ENCODE measurements around the gene ODF2.
"Not testable (repeated sequence)": the region's sequence is repeated elsewhere in the genome, so short reads cannot be mapped to it uniquely, and the experiment has no call there.

The ODF2 gene

DNA sequence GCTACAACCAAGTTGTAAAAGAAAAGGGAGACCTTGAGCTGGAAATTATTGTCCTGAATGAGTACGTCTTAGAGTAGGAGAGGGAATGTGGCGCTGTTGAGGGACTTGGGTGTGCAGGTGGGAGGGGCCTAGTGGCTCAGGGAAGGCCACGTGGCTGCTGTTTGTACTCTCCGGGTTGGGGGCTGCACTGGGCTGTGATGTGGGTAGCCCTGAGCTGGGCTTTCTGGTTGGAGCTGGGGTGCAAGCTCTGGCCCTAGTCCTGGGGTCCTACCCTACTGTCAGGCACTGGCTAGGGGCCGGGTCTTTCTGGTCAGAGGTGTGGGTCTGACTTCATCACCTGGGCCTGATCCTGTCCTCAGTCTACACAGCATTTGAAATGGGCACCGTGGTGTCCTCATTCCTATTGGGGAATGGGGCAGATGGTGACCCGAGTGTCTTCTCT is 29.6 kb downstream of the ODF2 start:
- no peak for DNase-seq

DNA sequence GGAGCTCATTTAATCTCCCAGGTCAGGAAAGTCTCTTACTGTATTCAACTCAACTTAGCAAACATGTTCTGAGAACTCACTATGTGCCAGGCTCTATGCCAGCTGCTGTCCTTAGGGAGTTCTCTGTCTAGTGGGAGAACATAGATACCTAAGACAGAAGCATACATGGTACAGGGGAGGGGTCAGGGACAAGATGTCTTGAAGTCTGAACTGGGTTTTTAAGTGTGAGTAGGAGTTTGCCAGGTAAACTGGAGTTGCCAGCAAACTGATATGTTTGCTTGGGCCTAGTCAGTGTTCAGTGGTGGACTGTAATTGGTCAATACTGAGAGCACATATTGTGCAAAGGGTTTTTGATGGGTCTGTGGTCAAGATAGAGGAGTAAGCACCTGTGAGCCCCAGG is 30.4 kb downstream of the ODF2 start:
- no peak for DNase-seq

DNA sequence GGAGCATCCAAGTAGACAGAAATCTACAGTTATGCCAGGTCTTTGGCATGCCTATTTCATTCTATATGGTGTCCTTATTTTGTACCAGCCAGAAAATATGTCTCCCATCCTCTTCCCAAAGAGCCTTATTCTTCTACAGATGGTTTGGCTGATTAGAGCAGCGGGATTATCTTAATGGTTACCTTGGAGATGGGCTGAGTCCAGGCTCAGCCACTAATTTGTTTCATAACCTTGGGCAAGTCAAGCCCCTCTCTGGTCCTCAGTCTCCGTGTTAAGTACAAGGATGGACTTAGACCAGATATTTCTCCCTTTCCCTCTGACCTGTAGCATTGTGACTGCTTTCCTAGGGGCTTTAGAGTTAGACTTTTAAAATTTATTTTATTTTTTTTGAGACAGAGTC is 37.6 kb downstream of the ODF2 start:
- DNase-seq, result no peak

DNA sequence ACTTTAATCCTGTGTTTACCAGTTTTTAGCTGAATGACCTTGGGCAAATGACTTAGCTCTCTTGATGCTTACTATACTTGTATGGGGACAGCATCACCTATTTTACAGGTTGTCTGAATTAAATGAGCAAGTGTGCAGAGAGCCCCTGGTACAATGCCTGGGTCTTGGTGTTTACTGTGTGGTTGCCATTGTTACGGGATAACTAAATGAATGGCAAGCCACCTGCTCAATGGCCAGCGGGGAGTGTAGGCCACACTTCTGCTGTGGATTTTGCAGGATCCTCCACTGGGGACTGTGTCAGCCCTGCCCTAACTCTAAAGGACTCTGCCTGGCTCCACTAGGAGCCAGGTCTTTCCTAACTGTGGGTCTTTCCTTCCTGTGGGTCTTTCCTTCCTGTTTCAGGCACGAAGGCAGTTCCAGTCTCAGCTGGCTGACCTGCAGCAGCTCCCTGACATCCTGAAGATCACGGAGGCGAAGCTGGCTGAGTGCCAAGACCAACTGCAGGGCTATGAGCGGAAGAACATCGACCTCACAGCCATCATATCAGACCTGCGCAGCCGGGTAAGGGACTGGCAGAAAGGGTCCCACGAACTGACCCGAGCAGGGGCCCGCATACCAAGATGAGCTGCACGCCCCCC is 38.4 kb downstream of the ODF2 start:
- DNase-seq, result no peak

DNA sequence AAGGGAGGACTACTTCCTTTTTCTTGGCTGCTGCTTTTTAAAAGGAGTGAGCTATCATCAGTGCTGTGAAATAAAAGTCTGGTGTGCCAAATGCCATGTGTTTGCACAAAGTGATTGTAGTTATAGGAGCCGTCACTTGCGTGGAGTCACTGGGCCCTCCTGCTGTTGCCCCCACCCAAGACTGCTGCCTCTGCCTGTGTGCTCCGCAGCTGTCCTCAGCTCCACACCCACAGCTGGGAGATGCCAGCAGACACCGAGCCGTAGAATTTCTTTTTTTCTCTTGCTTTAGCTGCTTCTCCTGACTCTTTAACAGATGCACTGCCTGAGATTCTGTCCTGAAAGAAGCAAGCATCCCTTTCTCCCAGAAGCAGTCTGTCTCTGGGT is 38.9 kb downstream of the ODF2 start:
- no peak for DNase-seq

DNA sequence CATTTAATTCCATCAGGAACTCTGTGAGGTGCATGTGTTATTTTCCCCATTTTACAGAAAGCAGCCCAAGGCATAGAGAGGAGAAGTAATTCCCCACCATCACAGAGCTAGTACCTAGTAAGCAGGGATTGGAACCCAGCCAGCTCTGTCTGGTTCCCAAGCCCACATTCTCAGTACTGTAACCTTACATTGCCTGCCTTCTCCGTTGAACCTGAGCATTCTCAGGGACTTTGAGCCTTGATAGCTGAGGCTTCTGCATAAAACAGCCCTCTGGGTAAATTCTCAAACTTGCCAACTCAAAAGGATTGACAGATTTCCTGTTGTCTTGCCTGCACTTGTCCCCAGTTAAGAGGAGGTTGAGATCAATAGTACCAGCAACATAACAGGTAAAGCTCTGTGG is 39.5 kb downstream of the ODF2 start:
- DNase-seq, result no peak

DNA sequence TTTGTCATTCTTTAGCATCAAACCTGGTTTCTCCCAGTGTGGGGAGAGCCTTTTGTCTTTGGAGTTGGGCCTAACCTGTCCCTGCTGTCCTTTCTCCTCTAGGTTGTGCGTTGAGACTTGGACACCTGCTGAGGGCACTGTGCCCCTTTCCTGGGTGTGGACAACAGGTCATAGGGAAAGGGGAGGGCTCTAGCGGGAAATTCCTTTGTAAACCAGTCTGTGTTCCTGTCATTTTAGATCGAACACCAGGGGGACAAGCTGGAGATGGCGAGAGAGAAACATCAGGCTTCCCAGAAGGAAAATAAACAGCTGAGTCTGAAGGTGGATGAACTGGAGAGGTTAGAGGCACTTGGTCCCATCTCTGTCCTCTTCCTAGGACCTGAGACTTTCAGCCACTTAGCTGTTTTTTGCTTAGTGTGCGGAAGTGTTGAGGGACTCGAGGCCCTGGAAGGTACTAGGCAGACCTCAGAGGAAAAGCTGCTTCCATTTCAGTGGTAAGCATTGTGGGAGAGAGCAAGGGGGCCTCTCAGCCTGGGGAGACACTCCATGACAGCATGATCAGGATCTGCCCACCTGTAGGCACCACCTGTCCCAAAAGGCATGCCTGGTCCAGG is 40.1 kb downstream of the ODF2 start:
- DNase-seq, result no peak

DNA sequence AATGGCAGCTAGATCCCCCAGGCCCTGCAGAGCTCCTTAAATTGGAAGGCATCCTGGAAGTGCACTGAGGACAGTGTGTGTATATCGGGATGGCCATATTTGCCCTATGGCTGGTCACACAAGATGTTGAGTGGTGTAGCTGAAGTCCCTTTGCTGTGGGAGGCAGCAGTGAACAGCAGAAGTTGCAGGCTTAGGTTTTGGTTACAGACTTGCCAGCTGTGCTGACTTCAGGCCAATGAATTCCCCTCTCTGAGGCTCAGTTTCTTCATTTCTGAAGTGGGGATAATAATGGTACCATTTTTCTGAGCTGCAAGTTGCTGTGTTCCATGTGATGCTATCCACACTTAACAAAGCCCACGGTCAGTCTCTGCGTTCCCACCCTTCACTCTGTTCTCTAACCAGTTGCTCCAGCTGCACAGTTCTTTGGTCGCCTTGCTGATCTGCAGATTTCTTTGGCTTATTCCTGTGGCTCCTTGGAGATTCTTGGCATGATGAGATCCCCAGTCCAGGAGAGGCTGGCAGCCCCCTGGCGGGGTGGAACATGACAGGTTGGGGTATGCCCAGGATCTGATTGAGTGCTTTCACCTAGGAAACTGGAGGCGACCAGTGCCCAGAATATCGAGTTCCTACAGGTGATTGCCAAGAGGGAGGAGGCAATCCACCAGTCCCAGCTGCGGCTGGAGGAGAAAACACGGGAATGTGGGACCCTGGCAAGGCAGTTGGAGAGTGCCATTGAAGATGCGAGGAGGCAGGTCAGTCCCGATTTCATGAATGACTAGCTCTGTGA is 42.2 kb downstream of the ODF2 start:
- DNase-seq, result no peak

DNA sequence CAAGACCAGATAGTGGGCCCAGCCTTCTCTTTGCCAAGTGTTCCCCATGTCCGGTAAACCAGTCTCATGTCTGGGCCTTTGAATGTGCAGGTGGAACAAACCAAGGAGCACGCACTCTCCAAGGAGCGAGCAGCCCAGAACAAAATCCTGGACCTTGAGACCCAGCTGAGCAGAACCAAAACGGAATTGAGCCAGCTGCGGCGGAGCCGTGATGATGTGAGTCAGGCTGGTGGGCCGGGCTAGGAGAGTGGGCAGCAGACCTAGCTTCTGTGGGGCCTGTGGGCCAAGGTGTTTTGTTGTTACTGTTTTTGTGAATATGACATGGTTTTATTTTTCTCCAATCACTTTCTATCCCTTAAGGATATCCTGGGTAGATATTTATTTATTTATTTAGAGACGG is 43.1 kb downstream of the ODF2 start:
- no peak for DNase-seq

DNA sequence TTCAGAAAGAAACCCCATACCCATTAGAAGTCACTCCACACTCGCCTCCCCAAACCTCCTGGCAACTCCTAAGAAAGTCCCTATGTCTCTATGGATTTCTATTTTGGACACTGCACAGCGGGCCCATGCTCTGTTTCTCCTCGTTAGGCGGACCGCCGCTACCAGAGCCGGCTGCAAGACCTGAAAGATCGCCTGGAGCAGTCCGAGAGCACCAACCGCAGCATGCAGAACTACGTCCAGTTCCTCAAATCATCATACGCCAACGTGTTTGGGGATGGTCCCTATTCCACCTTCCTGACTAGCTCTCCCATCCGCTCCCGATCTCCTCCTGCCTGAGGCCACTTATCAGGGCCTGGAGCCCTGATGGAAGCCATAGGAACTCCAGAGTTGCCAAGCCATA is 44.1 kb downstream of the ODF2 start:
- no peak for DNase-seq

DNA sequence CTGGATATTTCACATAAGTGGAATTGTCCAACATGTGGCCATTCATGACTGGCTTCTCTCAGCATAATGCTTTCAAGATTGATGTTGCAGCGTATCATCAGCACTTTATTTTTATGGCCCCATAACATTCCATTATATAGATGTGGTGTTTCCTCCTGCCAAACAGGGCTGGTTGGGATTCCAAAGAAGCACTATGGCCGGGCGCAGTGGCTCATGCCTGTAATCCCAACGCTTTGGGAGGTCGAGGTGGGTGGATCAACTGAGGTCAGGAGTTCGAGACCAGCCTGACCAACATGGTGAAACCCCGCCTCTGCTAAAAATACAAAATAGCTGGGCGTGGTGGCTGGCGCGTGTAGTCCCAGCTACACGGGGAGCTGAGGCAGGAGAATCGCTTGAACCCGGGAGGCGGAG is 47.6 kb downstream of the ODF2 start:
- DNase-seq, result not testable (repeated sequence)

DNA sequence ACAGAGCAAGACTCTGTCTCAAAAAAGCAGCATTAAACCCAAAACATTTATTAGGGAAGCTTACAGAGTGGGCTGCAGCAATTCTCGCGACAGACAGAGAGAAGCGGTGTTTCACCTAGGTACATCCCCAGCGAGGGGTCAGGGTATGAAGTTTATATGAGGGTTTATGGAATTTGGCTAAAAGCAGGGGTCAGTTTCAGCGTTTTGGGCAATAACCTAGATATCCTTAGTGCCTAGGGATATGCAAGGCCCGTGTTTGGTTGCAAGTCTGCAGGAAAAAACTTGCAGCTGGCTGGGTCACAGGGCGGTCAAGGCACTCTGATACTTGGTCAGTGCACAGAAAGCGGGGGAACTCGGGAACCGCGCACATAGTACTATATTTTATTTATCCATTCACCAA is 48.1 kb downstream of the ODF2 start:
- DNase-seq, result no peak

DNA sequence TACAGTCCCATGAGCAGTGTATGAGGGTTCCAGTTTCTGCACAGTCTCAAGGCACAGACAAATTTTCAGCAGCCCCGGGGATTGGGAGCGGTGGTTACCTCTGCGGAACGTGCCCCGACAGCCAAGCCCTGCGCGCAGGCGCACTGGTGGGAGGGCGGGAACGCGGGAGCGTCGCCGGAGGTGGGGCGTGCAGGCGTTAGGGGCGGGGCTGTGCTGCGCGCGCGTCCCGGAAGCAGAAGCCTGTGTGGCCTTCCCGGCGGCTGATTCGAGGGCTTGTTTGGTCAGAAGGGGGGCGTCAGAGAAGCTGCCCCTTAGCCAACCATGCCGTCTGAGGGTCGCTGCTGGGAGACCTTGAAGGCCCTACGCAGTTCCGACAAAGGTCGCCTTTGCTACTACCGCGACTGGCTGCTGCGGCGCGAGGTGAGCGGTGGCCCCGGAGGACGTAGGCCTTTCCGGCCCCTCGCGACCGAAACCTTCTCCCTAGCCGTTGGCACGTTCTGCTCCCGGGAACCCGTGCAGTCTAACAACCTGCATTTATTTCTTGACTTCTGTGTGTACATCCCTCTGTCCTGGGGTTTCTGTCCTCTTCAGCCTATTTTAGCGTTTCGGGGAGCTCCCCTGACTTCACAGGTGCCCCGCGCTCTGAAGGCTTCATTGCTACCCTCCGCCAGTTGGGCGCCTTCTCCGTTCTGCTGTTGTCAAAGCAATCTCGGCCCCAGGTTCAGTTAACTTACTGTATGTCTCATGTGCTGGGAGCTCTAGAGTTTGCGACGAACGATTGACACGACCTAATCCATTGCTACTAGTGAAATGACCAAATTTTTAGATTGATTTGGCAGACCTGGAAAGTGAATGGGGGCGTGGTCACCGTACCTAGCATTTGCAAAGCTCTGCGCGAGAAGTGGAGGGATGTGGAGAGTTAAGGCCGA is 48.9 kb downstream of the ODF2 start, which contains the start of gene GLE1:
Gene GLE1 (plus strand): TSS at position 235 of the 929 bp plus-strand sequence. CDS start 87 bp downstream, at position 322.
- DNase-seq, result peak; percentile 92

DNA sequence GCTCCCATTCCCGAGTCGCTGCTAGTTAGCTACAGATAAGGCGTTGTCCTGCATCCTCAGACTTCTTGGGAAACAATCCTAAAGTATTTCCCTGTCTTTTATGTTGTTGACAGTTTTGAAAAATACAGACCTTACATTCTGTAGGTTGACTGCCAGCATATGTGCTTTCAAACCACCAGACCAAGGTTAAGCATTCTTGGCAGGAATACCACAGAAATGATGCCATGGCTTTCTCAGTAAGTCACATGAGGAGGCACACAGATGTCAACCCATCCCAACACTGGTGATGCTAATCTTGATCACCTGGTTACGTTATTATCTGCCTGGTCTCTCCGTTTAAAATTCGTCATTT is 49.6 kb downstream of the ODF2 start:
- DNase-seq, result no peak

DNA sequence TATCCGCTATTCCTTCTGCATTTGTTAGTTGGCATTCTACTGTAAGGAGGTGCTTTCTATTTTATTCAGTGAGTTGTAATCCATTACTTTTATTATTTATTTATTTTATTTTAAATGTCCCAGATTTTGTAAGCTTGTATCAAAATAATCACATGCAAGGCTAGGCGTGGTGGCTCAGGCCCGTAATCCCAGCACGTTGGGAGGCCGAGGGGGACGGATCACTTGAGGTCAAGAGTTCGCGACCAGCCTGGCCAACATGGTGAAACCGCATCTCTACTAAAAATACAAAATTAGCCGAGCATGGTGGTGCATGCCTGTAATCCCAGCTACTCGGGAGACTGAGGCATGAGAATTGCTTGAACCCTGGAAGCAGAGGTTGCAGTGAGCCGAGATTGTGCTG is 50.1 kb downstream of the ODF2 start:
- not testable (repeated sequence) for DNase-seq

DNA sequence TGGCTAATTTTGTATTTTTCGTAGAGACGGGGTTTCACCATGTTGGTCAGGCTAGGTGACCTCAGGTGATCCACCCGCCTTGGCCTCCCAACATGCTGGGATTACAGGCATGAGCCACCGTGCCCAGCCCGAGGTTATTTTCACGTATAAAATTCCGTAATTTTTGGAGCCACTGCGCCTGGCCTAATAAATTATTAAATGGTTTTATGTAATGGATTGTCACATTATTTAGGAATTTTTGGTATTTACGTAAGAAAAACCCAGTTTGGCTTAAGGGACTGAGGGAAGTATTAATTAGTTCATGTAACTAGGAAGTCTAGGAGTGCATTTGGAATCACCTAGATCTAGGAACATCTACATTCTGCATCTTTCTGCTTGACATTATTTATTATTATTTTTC is 57.0 kb downstream of the ODF2 start:
- DNase-seq, result no peak

DNA sequence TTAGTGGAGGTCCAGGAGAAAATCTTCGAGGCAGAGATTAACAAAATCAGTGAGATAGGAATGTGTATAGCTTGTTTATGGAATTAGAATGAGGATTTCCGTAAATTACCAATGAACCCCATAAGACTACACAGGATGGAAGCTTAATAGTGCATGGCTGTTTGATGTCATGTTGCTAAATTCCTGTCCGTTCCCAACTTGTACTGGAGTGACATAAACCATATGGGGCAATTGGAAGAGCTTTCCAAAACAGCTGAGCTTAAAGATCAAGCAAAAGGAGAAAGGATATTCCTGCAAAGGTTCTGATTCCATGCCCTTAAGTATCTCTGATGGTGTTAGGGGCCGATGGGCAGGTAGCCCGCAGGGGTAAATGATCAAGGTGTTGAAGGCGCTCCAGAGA is 66.2 kb downstream of the ODF2 start:
- no peak for DNase-seq

DNA sequence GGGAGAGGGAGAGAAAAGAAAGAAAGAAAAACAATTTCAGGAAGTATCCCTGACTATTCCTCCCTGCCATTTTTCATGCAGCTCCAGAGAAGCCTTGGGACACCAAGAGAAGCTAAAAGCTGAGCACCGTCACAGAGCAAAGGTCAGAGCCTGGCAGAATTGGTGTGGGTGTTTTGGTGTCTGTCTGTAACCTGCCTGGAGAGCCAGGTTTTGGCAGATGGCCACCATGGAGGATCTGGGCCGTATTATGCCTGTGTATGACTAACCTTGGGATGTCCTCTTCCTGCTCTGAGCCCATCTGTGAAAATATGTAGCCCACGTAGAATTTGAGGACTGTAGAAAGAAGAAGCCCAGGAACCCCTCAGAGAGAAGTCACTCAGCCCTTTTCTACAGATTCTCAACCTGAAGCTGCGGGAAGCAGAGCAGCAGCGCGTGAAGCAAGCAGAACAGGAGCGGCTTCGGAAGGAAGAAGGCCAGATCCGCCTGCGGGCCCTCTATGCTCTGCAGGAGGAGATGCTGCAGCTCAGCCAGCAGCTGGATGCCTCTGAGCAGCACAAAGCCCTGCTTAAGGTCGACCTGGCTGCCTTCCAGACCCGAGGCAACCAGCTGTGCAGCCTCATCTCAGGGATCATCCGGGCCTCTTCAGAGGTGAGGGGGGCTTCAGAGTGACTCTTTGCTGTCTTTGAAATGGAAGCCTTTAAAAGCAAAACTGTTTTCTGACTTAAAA is 67.6 kb downstream of the ODF2 start:
- peak; percentile 44 for DNase-seq

DNA sequence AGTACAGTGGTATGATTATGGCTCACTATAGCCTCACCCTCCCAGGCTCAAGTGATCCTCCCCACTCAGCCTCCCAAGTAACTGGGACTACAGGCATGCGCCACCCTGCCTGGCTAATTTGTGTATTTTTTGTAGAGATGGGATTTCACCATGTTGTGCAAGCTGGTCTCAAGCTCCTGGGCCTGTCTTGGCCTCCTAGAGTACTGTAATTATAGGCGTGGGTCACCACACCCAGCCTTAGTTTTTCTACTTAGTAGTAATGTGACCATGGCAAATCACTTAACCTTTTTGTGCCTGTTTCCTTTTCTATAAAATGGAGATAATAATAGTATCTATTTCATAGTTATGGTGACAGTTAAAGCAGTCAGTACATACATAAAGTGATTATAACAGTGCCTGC is 70.9 kb downstream of the ODF2 start:
- no peak for DNase-seq

DNA sequence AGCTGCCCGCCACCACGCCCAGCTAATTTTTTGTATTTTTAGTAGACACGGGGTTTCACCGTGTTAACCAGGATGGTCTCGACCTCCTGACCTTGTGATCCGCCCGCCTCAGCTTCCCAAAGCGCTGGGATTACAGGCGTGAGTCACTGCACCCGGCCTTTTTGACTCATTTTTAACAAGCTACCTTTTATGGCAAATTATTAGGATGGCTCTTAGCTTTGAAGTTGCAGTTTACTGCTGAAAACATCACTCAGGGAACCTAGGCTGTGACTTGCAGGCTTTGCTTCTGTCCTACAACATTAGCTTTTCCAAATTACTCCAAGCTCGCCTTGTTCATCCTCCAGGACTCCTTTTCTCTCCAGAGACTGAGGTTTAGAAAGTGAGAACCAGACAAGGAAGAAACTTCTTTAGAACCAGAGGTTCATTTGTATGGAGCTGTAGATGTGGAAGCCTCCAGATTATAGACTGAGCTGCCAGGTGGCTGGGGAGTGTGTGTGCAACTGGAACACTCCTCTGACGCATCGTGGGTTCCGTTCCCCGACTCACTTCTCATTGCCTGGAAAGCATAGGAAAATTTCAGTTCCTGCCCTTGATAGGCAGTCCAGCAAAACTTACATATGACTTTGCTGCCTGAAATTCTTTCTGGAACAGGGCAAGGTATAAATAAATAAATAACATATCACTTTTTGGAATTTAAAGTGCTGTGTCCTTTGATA is 72.8 kb downstream of the ODF2 start:
- DNase-seq, result no peak

DNA sequence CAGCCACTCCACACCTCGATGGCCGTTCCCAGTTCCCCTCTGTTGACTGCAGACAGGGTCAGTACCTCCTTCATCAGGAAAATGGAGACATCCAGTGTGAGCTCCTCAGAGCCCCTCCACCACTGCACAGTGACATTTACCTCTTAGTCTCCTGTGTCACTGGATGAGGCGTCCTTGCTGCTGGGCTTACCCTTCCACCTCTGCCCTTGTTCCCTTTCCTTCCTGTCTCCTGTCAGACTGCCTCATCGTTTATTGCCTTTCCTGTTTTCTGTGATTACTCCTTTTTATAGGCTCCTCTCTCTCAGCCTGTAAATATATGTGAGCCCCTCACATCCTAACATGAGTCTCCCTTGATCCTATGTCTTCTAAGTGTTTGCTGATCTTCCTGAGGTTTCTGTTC is 73.4 kb downstream of the ODF2 start:
- no peak for DNase-seq

DNA sequence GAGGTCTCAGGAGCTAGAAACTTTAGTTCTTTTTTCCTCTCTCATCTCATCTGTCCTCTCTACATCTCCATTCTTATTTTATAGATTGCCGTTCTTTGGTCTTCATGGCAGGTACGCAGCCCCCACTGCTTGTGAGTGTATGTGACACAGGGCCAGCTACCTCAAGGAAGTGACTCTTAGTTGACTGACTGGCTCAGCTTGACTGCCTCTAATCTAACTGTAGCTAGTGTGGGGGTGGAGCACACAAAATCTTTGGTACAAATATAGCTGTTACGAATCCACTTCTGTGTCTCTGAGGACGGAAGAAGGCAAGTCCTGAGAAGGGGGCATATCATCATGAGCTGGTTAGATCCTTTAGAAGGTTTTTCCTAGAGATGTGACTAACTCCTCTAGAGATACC is 76.8 kb downstream of the ODF2 start:
- DNase-seq, result no peak

Data from NCI-H1105 (cell line).